Stimulated activated naive CD4-positive, alpha-beta T cell treated with Interleukin-2 at 50 U/mL for 16 hours (primary cell): ENCODE results near the gene BCOR.

Experiments used
- DNase-seq: peaks from one replicate; lab custom pipeline; 2025; lab: John Stamatoyannopoulos, UW

BCOR gene

DNA sequence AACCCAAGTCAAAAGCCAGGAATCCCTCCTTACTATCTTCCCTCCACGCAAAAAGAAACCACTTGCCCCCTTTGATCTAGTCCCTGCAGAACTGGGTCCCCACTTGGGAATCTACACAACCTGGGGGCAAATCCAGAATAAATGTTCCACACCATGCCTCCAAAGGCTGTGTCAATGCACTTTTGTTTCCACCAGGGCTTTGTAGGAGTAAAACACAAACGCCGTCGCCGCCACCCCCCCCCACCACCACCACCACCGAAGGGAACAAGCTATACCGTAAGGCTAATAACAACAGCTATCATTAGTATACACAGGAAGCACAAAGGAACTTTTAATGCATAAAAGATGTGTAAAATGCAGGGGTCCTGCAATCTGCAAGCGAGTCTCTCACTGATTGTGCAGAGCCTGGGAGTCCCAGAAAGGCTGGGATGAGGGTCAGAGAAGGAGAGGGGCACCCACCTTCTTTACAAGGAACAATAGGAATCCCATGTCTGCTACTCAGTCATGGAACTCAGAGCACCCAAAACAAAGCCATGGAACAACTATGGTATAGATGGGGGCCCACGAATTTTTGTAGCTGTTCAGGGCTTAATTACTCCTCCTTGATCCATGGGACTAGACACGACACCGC lies 13.2 kb downstream of the BCOR start:
- DNase-seq: no peak

DNA sequence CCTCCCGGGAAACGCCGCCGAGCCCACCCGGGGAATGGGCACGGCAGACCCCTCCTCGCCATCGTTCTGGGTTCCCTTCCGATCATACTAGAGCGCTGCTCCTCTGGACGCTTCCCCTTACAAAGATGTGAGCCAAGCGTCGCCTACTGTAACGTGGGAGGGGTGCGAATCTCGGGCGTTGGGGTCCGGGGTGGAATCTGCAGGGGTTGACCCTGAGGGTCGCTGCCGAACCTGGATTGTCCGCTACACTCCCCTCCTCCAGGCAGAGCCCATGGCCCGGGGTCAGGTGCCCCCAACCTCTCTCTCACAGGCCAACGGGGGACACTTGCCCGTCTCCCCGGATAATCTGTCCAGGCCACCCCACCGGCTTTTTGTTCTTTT lies 13.8 kb downstream of the BCOR start:
- no peak for DNase-seq

DNA sequence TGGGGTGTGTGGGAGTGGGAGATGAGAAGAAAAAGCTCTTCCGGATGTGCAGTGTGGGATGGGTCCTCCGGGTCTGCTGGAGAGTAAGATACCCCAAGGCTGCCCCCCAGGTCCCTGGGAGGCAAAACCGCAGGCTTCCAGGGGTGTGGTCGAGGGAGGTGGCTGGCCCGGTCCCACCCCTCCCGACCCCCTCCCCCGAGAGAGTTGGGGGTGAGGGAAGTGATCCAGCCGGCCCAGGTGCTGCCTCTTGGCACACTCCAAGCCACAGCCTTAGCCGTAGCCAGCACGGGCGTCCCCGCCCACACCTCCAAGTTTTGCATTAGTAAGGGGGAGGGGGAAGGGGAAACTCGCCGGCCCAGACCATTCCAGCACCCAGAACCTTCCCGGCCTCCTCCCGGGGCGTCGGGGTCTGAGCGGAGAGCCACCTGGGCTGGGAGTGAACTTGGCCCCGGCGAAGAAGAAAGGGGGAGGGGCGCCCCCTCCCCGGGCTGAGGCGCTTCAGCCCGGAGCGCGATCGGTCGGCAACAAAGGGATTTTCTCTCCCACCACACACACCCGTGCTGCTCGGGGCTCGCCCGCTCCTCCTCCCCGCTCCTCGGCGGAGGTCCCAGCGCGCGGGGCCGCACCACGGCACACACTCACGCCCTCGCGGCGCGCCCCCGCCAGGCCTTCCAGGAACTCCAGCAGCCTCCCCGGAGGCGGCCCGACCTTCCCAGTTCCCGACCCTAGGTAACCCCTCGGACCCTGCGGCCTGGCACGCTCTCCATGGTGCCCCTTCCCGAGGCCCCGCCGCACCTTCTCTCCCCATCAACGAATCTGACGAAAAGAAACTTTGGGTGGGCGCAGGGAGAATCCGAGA lies 14.4 kb downstream of the BCOR start:
- no peak for DNase-seq

DNA sequence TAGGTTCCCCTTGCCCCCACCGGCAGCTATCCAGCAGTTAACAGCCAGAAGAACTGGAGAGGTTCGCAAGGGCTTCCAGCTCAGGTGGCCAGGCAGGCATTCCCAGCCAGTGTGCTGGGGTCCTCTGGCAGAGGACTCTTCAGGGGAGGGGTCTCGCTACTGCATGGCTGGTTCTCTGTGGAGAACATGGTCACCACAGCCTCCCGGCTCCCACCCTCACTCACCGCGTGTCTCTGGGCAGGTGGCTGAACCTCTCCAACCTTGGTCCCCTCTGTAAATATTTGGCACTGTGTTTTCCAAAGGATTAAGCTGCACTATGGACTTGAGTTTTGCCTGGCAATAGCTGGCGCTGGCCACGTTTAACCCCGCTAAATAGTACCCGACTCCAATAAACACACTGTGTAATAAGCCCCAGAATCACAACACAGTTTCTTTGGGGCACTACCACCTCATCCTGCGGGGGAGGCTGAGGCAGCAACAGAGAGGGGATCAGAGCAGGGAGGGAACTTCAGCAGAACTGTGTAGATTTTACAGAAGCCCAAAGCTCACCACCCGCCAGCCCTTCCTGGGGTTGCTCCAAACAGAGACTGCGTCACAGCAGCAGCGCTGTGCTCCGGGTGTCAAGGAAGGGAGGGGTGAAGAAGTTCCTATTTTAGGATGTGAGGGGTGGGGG lies 15.2 kb downstream of the BCOR start:
- DNase-seq: no peak

DNA sequence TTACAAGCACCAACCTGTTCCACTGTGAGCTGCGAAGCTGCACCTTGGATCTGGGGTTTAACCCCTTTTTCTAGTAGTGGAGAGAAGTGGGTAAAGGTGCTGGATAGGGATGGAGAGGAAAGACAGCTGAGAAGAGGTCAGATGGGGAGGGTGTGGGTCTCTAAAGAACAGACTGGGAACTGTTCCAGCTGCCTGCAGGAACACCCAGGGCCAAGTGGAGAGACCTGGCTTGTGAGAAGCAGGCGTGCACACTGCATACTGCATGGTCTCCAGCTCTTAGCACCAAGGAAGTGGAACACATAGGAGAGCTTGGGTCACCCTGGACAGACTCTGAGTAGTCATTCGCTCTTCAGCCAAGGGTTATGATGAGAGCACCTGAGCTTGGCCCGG lies 16.1 kb downstream of the BCOR start:
- DNase-seq: no peak

DNA sequence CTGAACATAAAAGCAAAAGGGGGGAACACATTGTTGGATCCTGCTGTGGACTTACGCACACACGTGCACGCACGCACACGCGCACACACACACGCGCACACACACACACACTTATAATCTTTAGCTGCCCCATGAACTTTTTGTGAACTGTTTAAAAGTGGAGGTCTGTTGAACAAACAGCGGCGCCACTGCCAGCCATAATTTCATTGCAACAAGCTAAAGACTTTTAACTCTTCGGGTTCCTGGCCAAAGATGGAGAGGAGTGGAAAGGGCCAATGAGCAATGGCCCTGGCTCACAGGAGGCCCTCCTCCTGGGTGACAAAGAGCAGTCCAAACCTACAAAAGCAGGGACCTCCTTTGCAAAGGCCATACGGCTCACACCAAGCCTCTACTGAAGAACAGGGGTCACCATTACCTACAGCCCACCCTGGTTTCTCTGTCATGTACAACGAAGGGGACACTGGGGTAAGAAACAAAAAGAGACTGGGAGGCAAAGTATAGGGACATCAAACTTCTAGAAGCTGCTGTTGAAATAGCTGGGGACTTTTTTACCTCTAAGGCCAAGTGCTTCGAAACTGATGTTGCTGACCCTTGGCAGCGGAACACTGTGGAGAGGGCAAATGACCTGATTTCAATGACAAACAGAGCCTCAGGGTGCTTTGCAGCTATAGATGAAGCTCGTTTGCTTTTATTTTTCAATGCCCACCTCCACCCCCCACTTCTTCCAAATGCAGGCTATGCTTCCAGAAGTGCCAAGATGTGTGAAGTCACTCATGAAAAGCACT lies 16.7 kb downstream of the BCOR start:
- DNase-seq: no peak

DNA sequence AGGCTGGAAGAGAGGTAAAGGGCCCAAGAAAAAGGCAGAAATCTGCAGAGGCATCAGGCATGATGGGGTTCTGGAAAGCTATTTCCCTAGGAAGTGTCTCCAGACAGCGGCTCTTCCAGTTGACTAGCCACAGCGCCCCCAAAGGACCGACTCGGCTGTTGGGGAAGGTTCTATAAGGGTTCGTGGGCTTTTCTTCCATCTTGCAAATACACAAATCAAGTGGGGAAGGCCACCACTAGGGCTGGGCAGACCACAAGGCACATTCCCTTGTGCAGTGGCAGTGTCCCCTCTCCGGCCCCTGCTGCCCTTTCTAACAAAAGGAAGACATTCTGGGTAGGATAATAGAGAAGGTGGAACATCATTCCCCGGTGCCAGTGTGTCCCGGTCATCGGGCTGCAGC lies 18.2 kb downstream of the BCOR start:
- no peak for DNase-seq

DNA sequence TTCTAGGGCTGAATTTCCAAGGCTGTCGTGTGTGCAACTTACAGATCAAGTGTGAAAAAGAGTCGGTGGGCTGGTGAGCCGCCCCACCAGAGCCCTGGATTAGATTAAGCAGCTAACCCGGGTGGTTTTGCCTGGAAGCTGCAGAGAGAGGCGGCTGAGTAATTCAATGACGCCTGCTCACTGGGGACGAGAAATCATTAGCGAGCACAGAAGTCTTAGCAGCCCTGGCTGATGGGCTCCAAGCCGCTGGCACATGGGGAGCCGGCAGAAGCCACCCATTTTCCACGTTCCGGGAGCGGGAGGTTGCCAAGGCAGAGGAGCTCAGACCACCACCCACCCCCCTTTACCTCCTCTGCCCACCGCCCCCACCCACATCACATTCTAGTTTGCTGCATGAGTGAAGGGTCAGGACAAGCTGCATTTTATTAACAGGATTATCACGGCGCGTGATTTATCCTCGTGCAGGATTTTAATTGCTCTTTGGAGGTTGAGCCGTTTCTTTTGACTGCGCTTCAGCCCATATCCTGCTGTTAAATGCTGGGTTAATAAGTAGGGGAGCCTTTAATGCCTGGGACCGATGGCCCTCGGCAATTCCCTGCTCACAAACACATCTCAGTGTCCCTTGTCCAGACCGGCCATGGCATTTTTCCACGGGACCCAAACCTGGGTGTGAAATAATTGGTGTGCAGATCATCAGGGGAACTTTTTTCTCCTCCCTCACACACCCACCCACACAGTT lies 19.1 kb downstream of the BCOR start:
- no peak for DNase-seq

DNA sequence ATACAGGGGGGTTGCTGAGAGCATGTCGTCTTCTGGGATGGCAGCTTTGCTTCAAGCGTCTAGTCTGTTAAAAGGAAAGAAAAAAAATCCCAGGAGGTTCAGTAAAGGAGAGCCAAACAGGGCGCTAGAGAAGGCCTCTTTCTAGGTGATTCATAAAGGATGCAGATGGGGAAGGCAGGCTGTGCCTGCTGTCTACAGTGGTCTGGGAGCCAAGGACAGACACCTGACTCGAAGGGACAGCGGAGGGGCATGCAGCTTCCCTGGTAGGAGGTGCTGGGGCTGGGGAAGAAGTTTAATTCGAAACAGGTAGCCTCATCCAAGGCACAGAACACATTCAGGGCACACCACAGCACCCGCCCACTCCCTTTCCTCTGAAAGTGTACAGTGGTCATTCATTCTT lies 19.9 kb downstream of the BCOR start:
- DNase-seq: no peak

DNA sequence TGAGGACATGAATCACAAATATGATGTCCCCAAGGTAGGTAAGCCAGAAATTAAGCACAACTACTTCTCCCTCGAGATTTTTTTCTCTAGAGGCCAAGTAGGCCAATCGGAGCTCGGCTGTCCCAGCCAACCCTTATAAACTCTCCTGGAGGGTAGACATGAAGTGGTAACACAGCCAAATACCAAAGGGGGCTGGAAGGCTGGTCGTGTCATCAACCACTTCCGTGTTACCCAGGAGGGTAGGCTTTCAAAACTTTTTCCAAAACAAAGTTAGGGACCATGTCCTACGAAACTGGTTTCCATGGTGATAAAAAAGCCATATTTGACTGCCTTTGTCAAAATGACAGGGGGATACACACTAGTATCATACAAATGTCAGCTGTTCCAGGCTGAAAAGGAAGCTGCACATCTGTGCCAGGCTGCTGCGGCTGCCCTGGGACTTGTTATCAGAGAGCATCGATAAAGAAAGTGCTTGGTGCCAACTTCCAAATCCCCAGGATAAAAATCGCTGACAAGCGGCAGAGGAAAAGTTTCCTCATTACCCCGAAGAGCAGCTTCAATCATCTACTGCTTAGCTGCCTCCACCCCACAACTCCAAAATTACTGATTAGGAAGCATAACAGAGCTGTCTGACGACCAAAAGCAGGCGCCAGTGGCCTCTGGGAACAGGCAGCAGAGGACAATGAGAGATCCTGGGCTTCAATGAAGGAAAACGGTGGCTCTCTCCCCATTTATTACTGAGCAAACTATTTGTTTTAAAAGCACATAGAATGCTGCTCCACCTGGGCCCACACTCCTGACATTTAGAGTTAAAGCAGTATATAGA lies 20.8 kb downstream of the BCOR start:
- DNase-seq: no peak

DNA sequence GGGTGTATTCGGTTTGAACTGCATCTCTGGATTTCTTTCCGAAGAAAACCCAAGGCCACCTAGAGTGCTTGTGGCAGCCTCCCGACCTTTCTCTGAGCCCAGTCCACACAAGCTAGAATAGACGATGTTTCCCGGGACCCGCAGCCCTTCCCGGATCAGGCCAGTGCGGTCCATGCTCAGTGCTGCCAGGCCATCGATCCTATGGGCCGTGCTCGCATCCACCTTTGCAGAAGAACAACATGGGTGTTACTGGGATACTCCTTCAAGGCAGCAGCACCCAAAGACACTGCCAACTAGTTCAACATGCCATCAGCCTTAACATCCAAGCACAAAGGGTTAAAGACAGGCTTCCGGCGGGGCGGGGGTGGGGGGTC lies 22.8 kb downstream of the BCOR start:
- no peak for DNase-seq

DNA sequence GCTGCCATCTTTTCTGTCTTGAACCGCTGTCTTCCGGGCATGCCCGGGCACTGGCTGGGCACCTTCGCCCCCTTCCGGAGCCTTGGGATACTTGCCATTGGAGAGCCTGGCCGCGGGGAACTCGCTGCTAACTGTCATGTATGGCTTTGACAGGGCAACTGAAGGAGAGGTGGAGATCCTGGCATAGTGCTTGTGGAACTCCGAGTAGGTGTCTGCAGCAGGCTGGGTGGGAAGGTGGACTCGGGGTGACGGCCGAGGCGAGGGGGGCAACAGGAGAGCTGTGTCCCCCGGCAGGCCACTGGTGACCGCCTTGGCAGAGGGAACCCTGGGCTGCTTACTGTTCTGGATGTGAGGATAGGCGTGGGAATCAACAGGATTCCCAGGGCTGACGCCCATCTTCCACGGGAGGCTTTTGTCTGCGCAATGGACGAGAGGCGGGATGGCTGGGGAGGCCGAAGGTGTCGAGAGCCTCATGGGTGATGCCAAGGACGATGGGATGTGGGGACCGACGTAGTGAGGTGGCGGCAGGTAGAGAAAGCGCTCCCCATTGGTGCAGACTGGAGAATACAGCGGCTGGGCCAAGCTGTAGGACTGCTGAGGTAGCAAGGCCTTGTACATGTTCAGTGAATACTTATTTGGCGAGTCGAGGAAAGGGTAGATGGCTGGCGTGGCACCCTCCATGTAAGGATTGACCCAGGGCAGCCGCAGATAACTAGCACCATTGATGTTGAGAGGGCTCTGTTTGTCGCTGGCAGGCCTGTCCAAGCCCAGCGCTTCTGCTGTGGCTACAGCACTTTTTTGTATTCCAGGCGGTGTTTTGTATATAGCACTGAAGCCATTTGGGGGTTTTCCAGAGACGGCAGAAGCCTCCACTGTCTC lies 23.4 kb downstream of the BCOR start:
- no peak for DNase-seq

DNA sequence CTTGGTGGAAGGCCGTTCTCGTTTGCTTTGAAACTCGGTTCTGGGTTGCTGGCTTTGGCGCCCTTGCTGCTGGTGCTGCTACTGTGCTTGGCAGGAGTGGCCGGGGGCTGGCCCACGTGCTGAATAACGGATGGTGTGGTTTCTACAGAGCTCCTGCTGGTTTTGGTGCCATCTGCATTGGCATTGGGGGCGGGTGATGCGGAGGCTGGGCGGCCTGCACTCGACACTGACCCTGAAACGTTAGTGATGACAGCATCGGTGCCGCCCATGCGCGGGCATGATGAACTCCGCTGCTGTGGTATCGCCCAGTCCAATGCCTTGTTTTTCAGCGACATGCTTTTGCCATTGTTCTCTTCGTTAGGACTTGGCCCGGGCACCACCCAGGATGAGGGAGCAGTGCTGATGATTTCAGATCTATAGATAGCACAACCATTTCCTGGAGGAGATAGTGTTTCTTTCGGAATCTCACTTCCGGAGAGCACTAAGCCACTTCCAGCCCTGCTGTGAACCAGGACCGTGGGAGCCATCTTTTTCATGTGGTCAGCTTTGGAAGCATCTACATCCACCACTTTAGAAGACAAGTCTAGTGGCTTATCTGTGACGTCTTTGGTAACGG lies 24.2 kb downstream of the BCOR start:
- DNase-seq: no peak

DNA sequence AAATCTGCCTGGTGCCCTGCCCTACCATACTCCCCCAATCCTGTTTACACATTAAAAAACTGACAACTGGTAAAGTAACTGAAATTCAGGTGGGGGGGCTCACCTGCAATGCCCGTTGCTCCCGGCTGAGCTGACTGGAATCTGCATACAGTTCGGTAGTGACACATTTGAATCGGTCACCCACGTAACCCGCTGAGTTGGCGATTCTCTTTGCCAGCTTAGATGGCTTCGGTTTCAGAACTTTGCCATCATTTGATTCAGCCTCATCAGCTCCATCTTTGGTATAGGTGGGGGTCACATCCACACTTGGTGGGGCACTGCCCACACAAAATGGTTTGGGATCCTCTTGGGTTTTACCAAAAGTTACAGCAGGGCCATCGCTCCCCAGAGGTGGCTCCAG lies 25.5 kb downstream of the BCOR start:
- no peak for DNase-seq

DNA sequence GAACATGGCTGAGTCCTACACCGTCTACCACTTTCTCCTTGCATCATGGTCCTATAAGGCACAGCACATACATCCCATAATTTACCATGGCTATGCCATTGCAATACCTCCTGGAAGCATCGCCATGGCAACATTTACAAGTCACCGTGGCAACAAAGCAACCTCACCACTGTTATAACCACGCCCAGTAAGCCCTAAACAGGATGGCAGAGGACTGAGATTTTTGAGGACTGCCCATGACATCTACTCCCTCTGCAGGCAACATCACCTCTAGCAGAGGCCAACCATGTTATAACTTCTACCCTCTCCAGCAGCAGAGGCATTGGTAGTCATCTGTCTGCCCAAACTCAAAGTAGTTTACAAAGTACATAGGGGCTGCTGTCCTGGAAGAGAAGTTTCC lies 29.7 kb downstream of the BCOR start:
- DNase-seq: no peak

DNA sequence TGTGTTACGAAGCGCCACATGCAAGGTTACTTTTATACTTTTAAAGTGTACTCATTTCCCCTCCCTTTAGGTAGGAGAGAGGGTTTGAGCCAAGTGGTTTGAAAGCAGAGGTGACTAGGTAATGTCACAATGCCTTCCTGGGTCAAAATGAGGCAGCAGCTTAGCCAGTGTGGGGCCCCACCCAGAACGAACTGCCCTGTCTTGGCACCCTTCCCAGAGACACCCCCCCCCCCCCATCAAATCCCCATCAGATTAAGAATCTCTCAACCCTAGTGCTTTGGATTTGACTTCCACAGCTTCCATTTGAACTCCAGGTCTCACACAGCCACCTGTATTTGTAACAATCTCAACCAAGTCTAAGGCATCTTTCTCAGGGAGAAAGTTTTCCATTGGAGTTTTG lies 31.1 kb downstream of the BCOR start:
- DNase-seq: no peak

DNA sequence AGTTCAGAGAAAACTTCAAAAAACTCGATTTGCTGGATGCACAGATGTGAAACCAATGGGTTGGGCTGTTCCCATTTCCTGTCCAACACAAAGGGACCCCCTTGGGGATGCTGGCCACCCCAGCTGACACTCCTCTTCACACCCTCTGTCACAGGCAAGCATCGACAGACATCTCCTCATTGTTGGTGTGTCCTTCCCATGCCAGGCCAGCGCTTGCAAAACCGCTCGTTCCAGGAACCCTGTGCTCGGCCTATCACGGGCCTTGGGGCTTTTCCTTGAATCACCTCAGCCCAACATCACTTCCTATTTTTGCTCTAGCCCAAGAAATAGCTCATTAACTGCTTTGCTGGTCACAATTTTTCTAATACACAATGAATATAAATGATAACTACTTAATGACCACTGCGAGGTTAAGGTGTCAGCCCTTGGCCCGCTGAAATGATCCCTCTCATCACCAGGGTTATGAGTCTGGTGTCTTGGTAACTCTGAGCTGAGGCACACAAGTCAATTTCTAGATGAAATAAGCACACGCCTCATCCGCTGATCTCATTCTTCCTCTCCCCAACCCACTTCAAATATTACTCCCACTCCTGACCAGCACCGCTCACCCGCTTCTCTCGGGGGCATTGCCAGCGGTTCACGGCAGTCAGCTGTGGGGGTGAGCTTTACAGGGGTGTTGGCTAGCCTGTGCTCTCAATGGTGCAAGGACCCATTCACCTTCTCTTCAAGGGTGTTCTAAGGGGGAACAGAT lies 32.3 kb downstream of the BCOR start:
- DNase-seq: no peak

DNA sequence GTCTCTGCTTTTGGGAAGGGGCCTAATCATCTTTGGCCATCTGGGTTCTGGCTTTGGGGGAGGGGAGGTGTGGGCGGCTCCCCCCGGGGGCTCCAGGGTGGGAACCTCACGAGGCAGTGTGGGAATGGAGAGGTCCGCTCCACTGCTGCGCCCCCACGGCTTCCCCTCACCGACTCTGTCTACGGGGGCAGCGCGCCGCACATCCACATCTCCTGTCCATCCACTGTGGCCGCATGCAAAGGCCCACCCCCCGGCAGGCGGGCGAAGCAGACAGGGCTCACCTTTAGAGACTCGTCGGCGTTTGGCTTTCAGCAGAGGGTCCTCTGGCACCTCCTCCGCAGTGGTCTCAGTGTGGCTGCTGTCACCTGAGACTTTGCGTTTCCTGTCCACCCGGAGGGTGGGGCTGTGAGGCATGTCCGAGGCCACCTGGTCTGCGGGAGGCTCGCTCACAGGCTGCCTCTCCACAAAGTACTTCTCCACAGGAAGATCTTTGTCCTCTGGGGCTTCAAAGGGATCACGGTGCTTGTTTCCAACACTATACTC lies 33.6 kb downstream of the BCOR start:
- DNase-seq: no peak
